Muscle of leg (tissue), 11 donors: ENCODE results near the gene POU5F1. TPM values are rescaled to one million over a fixed set of nuclear protein-coding genes. Genes with fewer than 3 reads are reported as not detected.
A peak's percentile ranks its signal among the peaks of the same experiment; 100 is the strongest.
"Not testable (repeated sequence)": the region's sequence is repeated elsewhere in the genome, so short reads cannot be mapped to it uniquely, and the experiment has no call there.

Experiments
- DNase-seq: peaks from one replicate; pipeline ENCODE4 v3.0.0; 2013
- H3K27ac ChIP-seq: one replicate; pipeline ENCODE4 v1.5.1; 2013; ENCODE audit warnings: mild to moderate bottlenecking, low read length, control low read depth
- H3K27me3 ChIP-seq: one replicate; pipeline ENCODE4 v1.6.1; 2013; ENCODE audit warnings: low read length; ENCODE audit not compliant: control insufficient read depth, insufficient read depth
- H3K36me3 ChIP-seq: one replicate; pipeline ENCODE4 v1.6.1; 2013; ENCODE audit warnings: low read length; ENCODE audit not compliant: control insufficient read depth, insufficient read depth
- H3K4me1 ChIP-seq: one replicate; pipeline ENCODE4 v1.6.1; 2013; ENCODE audit warnings: low read length; ENCODE audit not compliant: control insufficient read depth, insufficient read depth
- H3K4me3 ChIP-seq: one replicate; pipeline ENCODE4 v1.5.1; 2013; ENCODE audit warnings: low read length, control low read depth
- H3K9me3 ChIP-seq: replicated peaks from 2 replicates; pipeline ENCODE4 v1.6.1; 2013; ENCODE audit warnings: low read depth, low read length; ENCODE audit not compliant: control insufficient read depth
- WGBS: methylation state at CpG from one replicate; pipeline ENCODE4 v1.1.5; 2013; ENCODE audit warnings: missing lambda C conversion rate; ENCODE audit not compliant: insufficient coverage; 5-methylcytosine and 5-hydroxymethylcytosine counted together
- polyA plus RNA-seq, 8 donors: library from polyadenylated mRNA; unstranded; fragments of 120-200 nt; gene quantifications; one replicate each; pipeline versions ENCODE4 v1.2.1 to v1.2.3, GENCODE V29; 2013; ENCODE audit warnings: inconsistent platforms in 1 of 8, low replicate concordance in 1 of 8; ENCODE audit not compliant: insufficient read length in 8 of 8, insufficient read depth in 1 of 8
- total RNA-seq: library from RNA; stranded (reverse); fragments of 120-200 nt; gene quantifications from one replicate; pipeline ENCODE4 v1.2.4, GENCODE V29; 2013

POU5F1 gene
- total and polyA plus RNA-seq, 9 donors = 0.13 to 1.3 (median 0.44) TPM

DNA sequence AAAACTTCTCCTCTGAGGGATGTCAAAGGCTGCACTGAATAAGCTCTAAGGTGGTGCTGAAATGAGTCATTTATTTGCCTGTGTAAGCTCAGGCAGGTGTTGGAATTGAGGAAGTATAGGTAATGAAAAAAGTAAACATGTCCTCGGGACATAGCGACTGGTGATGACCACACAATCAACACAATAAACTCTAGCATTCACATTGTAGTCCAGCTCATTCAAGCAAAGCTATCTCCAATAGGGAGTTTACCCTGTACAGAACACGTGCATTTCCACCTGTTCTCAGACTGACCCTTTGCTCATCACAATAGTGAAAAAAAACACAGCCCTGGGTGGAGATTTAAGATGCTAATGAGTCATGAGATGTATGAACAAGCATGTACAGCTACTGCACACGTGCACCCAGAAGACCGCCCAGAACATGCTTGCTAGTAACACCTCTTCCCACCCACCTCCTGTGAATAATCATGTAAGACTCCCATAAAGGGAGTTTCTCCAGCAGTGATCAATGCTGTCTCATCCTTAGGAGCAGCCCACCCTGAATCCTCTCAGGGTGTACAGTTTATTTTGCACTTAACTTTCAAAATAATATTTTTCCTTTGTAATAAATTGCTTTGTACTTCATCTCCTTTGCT lies 33.0 kb upstream of the POU5F1 start:
- peak overlapping the region; percentile 2 for H3K4me3 ChIP-seq
- peak overlapping the region; percentile 16 for H3K27ac ChIP-seq
- no peaks in the 10 kb centered on the region for H3K36me3 ChIP-seq
- H3K4me1 ChIP-seq = peaks cover 4% of the 10 kb centered on the region
- WGBS = no CpG with 5 or more reads among the region's 5 CpGs
- DNase-seq = no peak
- no peaks in the 10 kb centered on the region for H3K9me3 ChIP-seq
- H3K27me3 ChIP-seq = no peaks in the 10 kb centered on the region

DNA sequence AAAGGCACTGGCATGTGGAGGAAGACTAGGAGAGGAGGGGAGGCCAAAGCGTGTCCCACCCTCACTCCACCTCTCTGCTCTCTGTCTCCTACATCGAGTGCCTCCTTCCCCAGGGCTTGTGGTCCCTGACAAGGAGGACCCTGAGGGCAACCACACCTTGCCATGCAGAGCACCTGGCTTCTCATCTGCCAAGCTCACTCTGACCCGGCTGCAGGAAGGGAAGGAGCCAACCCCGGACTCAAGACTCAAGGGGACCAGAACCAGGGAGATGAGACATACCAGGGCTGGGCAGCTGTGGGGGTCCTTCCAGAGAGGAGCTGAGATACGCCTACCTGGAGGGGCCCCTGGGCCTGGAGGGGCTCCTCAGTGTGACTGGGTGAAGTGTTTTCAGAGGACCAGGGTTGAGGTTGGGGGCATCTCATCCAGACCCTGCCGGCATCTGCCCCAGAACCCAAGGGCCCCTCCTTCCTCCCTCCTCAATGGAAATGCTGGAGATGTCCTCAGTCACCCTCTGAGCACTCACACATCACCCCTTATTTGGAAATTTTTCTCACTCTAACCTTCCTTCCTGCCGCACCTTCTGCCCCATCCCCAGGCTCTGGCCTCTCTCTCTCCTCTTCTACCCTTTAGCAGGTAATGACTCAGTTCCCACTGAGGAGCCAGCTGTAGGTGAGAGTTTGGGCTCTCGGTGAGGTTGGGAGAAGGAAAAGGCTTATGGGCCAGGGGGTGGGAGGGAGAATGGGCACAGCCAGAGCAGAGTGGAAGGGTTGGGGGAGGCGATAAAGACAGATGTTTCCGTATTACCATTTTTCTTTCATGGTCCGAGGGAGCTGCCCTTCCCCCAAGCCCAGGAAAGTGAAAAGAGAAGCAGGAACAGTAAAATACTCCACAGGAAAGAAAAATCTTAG lies 32.0 kb upstream of the POU5F1 start:
- peaks cover 9% of the 10 kb centered on the region for H3K4me1 ChIP-seq
- 49% methylated on average over 3 of the region's 11 CpGs for WGBS
- H3K27me3 ChIP-seq = no peaks in the 10 kb centered on the region
- no peak for DNase-seq
- H3K4me3 ChIP-seq = no peak overlapping the region
- no peaks in the 10 kb centered on the region for H3K9me3 ChIP-seq
- no peak overlapping the region for H3K27ac ChIP-seq
- no peaks in the 10 kb centered on the region for H3K36me3 ChIP-seq

DNA sequence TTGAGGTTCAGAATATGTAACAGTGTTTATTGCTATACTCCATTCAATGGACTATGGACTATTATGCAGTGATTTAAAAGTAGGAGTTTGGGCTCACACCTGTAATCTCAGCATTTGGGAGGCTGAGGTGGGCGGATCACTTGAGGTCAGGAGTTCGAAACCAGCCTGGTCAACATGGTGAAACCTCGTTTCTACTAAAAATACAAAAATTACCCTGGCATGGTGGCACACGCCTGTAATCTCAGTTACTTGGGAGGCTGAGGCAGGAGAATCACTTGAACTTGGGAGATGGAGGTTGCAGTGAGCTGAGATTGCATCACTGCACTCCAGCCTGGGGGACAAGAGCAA lies 28.6 kb upstream of the POU5F1 start:
- not testable (repeated sequence) for H3K4me3 ChIP-seq, H3K27ac ChIP-seq, DNase-seq, H3K9me3 ChIP-seq, H3K36me3 ChIP-seq, H3K27me3 ChIP-seq
- no CpG with 5 or more reads among the region's 4 CpGs for WGBS
- peaks cover 13% of the 10 kb centered on the region for H3K4me1 ChIP-seq

DNA sequence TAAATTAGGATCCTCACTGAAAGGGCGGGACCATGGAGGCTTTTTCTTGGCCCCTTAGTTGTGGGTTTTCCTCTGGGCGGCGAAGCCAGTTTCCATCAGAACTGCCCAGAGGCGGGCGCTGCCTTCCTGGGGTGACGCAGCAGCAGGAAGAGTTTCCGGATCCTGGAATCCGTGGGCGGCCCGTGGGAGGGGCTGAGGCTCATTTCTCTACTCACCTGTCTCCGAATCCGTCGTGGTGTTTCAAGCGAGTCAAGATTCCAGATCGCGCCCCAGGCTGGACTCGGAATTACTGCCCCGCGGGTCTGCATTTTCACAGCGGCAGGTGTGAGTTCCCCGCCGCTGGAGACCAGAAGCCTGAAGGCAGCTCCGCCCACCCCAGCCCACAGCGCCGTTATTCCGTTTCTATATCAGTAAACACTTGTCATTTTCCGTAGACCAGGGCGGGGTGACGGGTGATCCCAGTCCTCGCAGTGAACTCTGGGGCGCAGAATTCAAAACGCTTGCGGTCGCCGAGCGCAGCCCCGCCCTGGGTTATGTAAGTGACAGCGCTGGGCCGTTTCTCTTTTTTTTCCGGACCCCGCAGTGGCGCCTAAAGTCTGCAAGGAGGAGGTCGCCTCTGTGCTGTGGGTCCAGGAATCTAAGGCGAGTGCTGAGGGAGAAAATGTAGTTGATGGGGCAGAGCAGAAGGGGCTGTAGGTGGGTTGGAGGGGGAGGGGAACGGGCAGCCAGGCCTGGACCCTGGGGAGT lies 27.2 kb upstream of the POU5F1 start:
- Histone ChIP-seq H3K36me3 (no peaks in the 10 kb centered on the region), H3K4me3 (peak overlapping the region; percentile 77), H3K27me3 (no peaks in the 10 kb centered on the region), H3K4me1 (peaks cover 13% of the 10 kb centered on the region), H3K9me3 (no peaks in the 10 kb centered on the region), H3K27ac (peak overlapping the region; percentile 96)
- DNase-seq = peak; percentile 92
- under 1% methylated on average over 41 of the region's 45 CpGs for WGBS

DNA sequence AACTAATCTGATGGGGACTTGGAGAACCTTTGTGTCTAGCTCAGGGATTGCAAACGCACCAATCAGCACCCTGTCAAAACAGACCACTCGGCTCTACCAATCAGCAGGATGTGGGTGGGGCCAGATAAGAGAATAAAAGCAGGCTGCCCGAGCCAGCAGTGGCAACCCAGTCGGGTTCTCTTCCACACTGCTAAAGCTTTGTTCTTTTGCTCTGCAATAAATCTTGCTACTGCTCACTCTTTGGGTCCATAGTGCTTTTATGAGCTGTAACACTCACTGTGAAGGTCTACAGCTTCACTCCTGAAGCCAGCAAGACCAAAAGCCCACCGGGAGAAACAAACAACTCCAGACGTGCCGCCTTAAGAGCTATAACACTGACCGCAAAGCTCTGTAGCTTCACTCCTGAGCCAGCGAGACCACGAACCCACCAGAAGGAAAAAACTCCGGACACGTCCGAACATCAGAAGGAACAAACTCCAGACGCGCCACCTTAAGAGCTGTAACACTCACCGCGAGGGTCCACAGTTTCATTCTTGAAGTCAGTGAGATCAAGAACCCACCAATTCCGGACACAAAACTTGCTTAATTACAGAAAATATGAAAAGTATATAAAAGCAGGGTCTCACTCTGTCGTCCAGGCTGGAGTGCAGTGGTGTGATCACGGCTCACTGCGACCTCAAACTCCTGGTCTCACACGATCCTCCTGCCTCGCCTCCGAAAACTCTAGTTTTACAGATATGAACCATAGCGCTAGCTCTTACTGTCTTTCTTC lies 26.0 kb upstream of the POU5F1 start:
- H3K4me1 ChIP-seq, DNase-seq, H3K9me3 ChIP-seq, H3K36me3 ChIP-seq, H3K27me3 ChIP-seq: not testable (repeated sequence)
- WGBS = 53% methylated on average over 9 of the region's 25 CpGs
- H3K27ac ChIP-seq = peak overlapping the region; percentile 96
- peak overlapping the region; percentile 77 for H3K4me3 ChIP-seq

DNA sequence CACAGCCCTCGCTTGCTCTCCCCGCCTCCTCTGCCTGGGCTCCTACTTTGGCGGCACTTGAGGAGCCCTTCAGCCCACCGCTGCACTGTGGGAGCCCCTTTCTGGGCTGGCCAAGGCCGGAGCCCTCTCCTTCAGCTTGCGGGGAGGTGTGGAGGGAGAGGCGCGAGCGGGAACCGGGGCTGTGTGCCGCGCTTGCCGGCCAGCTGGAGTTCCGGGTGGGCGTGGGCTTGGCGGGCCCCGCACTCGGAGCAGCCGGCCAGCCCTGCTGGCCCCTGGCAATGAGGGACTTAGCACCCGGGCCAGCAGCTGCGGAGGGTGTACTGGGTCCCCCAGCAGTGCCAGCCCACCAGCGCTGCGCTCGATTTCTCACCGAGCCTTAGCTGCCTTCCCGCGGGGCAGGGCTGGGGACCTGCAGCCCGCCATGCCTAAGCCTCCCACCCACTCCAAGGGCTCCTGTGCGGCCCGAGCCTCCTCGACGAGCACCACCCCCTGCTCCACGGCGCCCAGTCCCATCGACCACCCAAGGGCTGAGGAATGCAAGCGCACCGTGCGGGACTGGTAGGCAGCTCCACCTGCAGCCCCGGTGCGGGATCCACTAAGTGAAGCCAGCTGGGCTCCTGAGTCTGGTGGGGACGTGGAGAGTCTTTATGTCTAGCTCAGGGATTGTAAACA lies 25.0 kb upstream of the POU5F1 start:
- H3K9me3 ChIP-seq, H3K36me3 ChIP-seq, H3K27ac ChIP-seq, H3K4me1 ChIP-seq, H3K27me3 ChIP-seq, H3K4me3 ChIP-seq, DNase-seq: not testable (repeated sequence)
- 92% methylated on average over 15 of the region's 41 CpGs for WGBS

DNA sequence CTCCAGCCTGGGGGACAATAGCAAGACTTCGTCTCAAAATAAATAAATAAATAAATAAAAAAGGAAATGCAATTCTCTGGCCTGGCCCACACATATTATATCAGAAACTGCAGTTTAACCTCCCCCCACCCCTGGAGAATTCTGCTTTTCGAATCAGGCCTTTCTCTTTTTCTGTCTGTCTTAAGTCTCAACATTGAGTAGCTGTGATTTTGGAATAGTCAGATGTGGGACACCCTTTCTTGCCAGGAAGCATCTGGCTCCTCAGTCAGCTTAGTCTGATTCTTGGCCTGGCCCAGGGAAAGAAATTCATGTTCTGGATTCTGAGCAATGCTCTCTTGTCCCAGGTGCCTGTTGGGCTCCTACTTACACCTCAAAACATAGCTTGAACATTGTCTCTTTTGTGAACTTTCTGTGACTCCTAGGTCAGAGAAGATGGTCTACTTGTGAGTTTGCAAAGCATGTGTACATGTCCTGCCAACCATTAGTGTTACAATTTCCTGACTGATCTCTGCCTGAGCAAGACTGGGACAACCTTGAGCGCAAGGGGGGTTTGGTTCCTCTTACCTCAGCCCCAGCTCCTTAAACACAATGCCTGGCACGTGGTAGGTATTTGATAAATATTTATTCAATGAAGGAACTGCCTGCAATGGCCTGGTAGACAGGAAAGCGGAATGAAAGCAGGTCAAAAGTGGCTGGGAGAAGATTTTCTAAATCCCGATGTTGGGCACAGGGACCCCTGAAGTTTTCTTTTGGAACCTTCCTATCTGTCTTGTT lies 23.8 kb upstream of the POU5F1 start:
- Histone ChIP-seq H3K4me3 (no peak overlapping the region), H3K36me3 (no peaks in the 10 kb centered on the region), H3K4me1 (peaks cover 9% of the 10 kb centered on the region), H3K27me3 (no peaks in the 10 kb centered on the region), H3K9me3 (no peaks in the 10 kb centered on the region), H3K27ac (no peak overlapping the region)
- no peak for DNase-seq
- 83% methylated on average over 1 of the region's 6 CpGs for WGBS

DNA sequence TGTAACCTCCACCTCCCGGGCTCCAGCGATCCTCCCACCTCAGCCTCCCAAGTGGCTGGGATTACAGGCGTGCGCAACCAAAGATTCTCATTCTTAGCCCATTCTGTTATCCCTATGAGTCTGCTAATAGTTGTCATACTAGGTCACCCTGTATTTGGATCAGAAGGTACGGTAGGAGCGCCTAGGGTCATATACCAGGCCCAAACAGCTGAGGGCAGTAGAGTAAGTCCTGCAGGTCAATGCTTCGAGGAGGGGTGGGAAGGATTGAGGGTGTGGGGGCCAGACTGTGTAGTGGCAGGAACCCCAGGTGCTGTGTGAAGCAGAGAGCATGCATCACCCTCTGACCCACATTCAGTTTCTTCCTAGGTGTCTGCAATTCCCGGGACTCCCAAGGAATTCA lies 22.7 kb upstream of the POU5F1 start:
- Histone ChIP-seq H3K9me3 (no peaks in the 10 kb centered on the region), H3K27me3 (no peaks in the 10 kb centered on the region), H3K36me3 (no peaks in the 10 kb centered on the region), H3K4me3 (no peak overlapping the region), H3K27ac (no peak overlapping the region), H3K4me1 (peaks cover 7% of the 10 kb centered on the region)
- 45% methylated on average over 2 of the region's 8 CpGs for WGBS
- DNase-seq = no peak
